GM12873 (cell line): ENCODE data around the gene GTF2A2.

Experiments
- TF ChIP-seq, protein P1 (sequence below): IDR thresholded peaks from 2 replicates; pipeline ENCODE4 v1.5.1; 2012; ENCODE audit warnings: low read depth, mild to moderate bottlenecking, moderate library complexity, low read length, control low read depth; ENCODE audit not compliant: insufficient read depth; ENCODE audit errors: missing control alignments

Gene GTF2A2

DNA sequence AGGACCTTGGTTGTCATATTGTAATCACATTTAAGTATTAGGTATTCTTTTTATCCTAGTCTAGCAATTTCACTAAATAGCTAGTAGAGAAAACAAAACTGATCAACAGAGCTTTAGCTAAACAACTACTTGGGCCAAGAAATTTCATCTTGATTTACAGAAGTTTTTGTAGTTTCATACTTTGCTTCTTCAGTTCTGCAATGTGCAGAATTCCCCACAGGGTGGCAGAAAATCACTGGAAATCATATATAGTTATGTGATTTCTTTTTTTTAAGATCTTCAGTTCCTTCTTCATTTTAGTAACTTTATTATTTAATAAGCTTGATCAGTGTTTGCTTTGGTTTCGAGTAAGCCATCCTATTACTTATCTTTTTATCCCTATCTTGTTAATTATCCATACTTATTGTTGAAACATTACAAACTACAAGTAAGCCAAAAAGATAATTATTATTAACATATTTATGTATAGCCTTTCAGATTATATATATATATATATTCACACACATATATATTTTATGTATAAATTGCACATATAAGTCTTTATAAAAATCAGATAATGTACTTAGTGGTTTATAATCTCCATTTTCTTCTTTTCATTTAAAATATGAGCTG is 34.0 kb upstream of the GTF2A2 start:
- TF ChIP-seq, protein P1, sequence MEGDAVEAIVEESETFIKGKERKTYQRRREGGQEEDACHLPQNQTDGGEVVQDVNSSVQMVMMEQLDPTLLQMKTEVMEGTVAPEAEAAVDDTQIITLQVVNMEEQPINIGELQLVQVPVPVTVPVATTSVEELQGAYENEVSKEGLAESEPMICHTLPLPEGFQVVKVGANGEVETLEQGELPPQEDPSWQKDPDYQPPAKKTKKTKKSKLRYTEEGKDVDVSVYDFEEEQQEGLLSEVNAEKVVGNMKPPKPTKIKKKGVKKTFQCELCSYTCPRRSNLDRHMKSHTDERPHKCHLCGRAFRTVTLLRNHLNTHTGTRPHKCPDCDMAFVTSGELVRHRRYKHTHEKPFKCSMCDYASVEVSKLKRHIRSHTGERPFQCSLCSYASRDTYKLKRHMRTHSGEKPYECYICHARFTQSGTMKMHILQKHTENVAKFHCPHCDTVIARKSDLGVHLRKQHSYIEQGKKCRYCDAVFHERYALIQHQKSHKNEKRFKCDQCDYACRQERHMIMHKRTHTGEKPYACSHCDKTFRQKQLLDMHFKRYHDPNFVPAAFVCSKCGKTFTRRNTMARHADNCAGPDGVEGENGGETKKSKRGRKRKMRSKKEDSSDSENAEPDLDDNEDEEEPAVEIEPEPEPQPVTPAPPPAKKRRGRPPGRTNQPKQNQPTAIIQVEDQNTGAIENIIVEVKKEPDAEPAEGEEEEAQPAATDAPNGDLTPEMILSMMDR = peak; percentile 58

DNA sequence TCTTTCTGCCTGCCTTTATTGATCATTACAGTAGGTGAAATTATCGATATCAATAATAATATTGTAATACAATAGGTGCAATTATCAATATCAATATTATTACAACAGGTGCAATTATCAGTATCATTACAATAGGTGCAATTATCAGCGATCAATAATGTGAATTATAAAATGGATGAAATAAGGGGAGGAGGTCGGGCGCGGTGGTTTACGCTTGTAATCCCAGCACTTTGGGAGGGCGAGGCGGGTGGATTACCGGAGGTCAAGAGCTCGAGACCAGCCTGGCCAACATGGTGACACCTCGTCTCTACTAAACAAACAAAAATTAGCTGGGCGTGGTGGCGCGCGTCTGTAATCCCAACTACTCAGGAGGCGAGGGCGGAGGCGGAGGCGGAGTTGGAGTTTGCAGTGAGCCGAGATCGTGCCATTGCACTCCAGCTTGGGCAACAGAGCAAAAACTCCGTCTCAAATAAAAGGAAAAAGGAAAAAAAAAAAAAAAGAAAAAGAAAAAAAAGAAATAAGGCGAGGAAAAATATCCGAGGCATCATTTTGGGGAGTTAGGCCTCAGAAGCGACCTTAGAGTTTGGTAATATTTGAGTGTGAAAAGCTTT is 32.4 kb upstream of the GTF2A2 start:
- TF ChIP-seq, protein P1 = no peak

DNA sequence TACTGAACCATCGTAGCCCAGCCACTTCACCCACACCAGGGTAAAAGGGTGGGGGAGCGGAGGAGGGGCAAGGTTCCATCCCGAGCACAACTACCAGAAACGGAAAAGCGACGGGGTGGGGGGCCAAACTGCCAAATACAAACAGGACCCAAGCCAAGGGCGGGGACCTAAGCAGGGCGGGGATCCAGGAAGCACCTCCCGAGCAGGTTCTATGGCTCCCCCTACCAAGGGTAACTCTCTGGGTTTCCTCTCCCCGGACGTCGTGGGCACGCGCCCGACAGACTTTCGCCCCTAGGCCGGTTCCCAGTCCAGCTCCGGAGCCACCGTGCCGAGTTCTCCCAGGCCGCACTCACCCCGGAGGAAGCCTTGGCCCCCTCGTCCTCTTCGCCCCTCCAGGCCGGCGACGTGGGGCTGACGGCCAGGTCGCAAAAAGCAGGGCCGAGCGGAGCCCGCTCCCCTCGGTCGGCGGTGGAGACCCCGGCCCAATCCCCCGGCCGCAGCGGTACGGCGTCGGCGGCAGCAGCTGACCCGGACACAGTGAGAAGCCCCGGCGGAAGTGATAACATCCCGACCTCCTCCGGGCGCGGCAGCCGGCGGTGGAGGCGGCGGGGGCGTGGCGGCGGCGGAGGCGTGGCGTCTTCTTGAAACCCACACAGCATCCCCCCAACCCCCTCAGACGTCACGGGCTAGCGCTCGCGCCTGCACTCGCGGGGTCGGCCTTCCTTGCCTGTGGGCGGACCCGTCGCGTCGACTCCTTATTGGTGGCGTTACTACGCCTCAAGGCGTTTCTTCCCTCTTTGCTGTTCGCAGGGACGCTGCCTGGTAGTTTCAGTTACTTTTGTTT is 31.7 kb upstream of the GTF2A2 start, which contains the start of gene BNIP2:
Gene BNIP2, minus strand, starts transcription at position 539 of the 844 bp plus-strand sequence. CDS start 6,863 bp downstream, outside the sequence.
- TF ChIP-seq, protein P1 = no peak

DNA sequence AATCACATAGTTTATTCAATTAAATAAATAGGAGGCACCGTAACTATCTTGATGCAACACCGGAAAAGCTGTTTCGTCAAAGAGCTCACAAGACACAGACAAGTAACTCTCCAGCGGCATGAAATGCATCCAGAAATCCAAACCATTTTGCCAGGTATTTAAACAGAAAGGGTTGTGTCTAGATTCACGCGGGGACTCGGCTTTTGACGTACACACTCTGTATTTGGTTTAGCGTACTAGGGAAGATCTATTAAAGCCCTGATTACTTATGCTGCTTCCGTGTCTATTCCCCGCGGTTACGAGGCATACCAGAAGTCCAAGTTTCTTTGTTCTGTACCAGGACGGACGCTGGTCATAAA is 31.1 kb upstream of the GTF2A2 start:
- TF ChIP-seq, protein P1 = no peak

DNA sequence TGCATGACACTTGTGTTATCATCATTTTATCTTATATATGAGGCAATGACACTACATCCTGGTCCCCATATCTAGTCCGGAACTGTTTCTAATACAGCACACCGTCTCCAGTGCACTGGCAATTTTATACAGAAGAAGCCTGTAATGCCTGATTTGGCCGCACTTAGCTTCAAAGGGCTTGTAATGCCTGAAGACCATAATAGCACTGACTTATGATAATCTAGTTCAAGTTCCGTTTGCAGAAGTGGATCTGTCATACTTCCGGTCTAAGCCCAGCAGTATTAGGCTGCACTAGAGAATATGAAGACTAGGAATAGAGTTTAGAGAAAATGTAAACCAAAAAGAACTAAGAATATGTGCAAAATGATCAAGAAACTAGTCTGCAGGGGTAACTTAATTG is 30.5 kb upstream of the GTF2A2 start:
- TF ChIP-seq, protein P1 = peak; percentile 35

DNA sequence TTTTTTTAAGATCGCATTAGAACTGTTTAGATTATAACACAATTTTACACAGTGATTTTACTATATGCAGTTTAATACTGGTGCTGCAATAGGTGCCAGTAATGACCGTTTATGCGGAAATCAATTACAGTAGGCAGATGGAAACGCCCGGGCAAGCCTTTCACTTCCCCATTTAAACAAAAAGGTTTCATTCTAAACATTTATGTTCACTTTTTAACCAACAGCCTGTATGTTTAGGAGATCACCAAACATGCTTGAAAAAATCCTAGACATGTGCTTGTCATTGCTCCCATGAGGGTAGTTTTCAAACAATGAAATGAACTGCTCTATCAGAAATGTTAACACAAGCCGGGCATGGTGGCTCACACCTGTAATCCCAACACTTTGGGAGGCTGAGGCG is 29.1 kb upstream of the GTF2A2 start:
- TF ChIP-seq, protein P1 = no peak

DNA sequence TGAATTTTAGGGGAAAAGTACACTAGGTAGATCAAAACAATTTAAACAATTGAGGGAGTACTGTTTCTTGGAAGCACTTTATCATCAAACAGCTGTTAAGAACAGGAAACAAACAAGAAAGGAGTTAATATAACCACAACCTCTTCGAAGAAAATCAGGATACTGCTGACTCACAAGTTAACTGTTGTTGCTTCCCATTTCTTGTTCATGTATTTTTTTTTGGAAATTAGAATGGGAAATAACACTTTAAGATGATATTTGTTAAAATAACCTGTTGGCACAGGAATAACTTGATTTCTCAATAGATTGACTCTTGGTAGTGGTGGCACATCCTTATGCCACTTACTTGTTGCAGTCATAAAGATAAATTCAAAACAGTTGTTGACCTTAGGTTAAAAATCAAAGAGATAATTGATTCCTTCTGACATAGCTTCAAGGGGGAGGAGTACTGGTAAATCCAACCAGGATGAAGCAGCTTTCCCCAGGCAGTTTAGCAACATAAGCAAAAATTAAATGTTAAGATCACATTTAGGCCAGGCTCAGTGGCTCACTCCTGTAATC is 28.5 kb upstream of the GTF2A2 start:
- TF ChIP-seq, protein P1 = no peak
